CD4-positive, alpha-beta memory T cell (primary cell): ENCODE results near the gene CNDP1. TPM values are rescaled to one million over a fixed set of nuclear protein-coding genes. Genes with fewer than 3 reads are reported as not detected.

ENCODE experiments used
- CTCF ChIA-PET: fragments of 350-600 bp; sonication (Branson Sonifier 250); formaldehyde crosslinking; loops from one replicate; lab custom pipeline; 2021; ENCODE audit warnings: inconsistent platforms; ENCODE audit not compliant: partially characterized antibody; lab: Charles Lee
- POLR2A ChIA-PET: fragments of 350-600 bp; sonication (Branson Sonifier 250); formaldehyde crosslinking; loops from one replicate; lab custom pipeline; 2021; ENCODE audit not compliant: partially characterized antibody; lab: Charles Lee
- DNase-seq, 5 donors: peaks; one replicate each; pipeline versions ENCODE4 v3.0.0 to v3.0.0-alpha.2; 2020 to 2022; ENCODE audit warnings: mixed read lengths in 1 of 5
- H3K27ac ChIP-seq: one replicate; pipeline ENCODE4 v1.7.0; 2013; ENCODE audit warnings: low read depth, low read length
- H3K27me3 ChIP-seq: 2 replicates; pipeline ENCODE4 v1.7.0; 2013; ENCODE audit warnings: mild to moderate bottlenecking, low read length, moderate library complexity; ENCODE audit not compliant: insufficient read depth
- H3K36me3 ChIP-seq: 2 replicates; pipeline ENCODE4 v1.7.0; 2013; ENCODE audit warnings: mild to moderate bottlenecking, low read length, moderate library complexity; ENCODE audit not compliant: insufficient read depth
- H3K4me1 ChIP-seq: 2 replicates; pipeline ENCODE4 v1.7.0; 2013; ENCODE audit warnings: mild to moderate bottlenecking, low read length, moderate library complexity; ENCODE audit not compliant: insufficient read depth
- H3K4me3 ChIP-seq, 2 donors: one replicate each; pipeline ENCODE4 v1.7.0; 2013; ENCODE audit warnings: low read length in 2 of 2, mild to moderate bottlenecking in 1 of 2
- H3K9me3 ChIP-seq, 2 donors: one replicate each; pipeline ENCODE4 v1.7.0; 2013; ENCODE audit warnings: low read length in 2 of 2, control low read depth in 1 of 2; ENCODE audit not compliant: control insufficient read depth in 1 of 2
- H3K27ac Mint-ChIP-seq, 7 donors: one replicate each; pipeline ENCODE4 v1.8.0; 2020 to 2021; ENCODE audit warnings: mixed read lengths in 7 of 7, mild to moderate bottlenecking in 6 of 7, inconsistent platforms in 3 of 7, moderate library complexity in 3 of 7
- H3K27me3 Mint-ChIP-seq, 2 donors: one replicate each; pipeline ENCODE4 v1.8.0; 2020 to 2021; ENCODE audit warnings: mixed read lengths in 2 of 2
- H3K36me3 Mint-ChIP-seq, 2 donors: one replicate each; pipeline ENCODE4 v1.8.0; 2020 to 2021; ENCODE audit warnings: mixed read lengths in 2 of 2, inconsistent platforms in 1 of 2, mild to moderate bottlenecking in 1 of 2
- H3K4me1 Mint-ChIP-seq, 4 donors: one replicate each; pipeline ENCODE4 v1.8.0; 2020 to 2021; ENCODE audit warnings: mixed read lengths in 4 of 4, mild to moderate bottlenecking in 1 of 4
- H3K4me3 Mint-ChIP-seq, 8 donors: one replicate each; pipeline ENCODE4 v1.8.0; 2020 to 2021; ENCODE audit warnings: mixed read lengths in 8 of 8, mild to moderate bottlenecking in 7 of 8, moderate library complexity in 6 of 8, inconsistent platforms in 3 of 8
- H3K9me3 Mint-ChIP-seq, 8 donors: one replicate each; pipeline ENCODE4 v1.8.0; 2020 to 2021; ENCODE audit warnings: mixed read lengths in 8 of 8, mild to moderate bottlenecking in 5 of 8, inconsistent platforms in 3 of 8, moderate library complexity in 1 of 8
- intact Hi-C: fragments of 100-400 bp; cut with micrococcal nuclease; formaldehyde crosslinking; loops from one replicate; pipeline ENCODE4 v1.15.1; 2023
- polyA plus RNA-seq, 2 donors: library from polyadenylated mRNA; unstranded; fragments of 300-500 nt; fragmentation: Illumina TruSeq; gene quantifications; one replicate each; pipeline ENCODE4 v1.2.3, GENCODE V29; 2021
- total RNA-seq, 2 experiments: library from RNA; stranded (reverse); gene quantifications; one replicate each; pipeline ENCODE4 v1.2.3, GENCODE V29; 2021

The CNDP1 gene
- total and polyA plus RNA-seq, 4 experiments from 2014 or later: not detected

DNA sequence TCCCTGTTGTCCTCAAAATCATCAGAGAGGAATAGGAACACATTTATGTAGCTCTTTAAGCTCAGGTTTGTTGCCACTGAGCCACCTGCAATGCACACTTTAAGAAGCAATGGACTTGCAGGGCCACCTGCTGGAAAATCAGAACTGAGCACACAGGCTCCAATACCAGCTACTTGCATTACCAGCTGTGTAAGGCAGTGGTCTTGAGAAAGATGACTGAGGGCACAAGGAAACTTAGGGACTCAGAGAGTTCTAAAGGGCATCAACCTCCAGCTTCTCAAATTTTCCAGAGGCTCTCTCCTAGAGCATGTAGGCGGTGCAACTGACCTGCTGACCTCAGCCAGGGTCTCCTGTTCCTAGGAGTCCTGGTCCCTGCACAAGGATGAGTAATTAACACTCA lies 40.6 kb upstream of the CNDP1 start:
- Mint-ChIP-seq H3K27ac (peak overlapping the region; percentile 73 to 93 (median 87)), H3K4me3 (peak overlapping the region in 3 of 8 donors; percentile 19 to 50 (median 47)), H3K4me1 (peaks cover 16 to 36% (median 25%) of the 10 kb centered on the region in 4 donors), H3K36me3 (peaks cover 0 to 4% of the 10 kb centered on the region in 2 donors), H3K9me3 (peaks cover 0 to 5% (median 0%) of the 10 kb centered on the region in 8 donors), H3K27me3 (no peaks in the 10 kb centered on the region)
- CTCF ChIA-PET: interaction anchor here (0.6 to 12.7 kb wide), 41 partner anchors 9 to 1480 kb away, joined by 3 to 422 read pairs (median 5); no protein-coding TSS in a partner anchor
- Histone ChIP-seq H3K27me3 (no peaks in the 10 kb centered on the region), H3K36me3 (no peaks in the 10 kb centered on the region), H3K4me3 (no peak overlapping the region), H3K27ac (no peak overlapping the region), H3K9me3 (no peaks in the 10 kb centered on the region), H3K4me1 (peaks cover 21% of the 10 kb centered on the region)
- POLR2A ChIA-PET: interaction anchor here (0.8 to 3.9 kb wide), 8 partner anchors 9 to 183 kb away, joined by 3 to 36 read pairs (median 5); partner anchors contain the start of gene ZNF407
- peak; percentile 71 to 80 (median 77) for DNase-seq
- intact Hi-C loops: loop anchor here (1.0 kb wide), 4 partner anchors 59 to 297 kb away; no protein-coding TSS in a partner anchor

DNA sequence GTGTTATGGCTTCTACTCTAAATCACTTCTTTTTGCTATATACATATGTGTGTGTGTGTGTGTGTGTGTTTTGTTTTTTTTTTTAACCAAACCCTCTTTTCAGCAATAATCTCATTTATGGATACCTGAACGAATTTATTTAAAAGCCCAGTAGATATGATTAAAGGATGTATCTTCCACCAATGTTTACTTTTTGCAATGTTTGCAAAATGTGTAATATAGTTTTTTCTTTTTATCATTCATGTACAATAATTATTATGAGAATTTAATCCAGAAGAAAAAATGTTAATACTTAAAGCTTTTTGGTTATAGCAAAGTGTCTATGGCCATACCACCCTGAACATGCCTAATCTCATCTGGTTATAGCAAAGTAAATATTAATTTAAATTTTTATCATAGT lies 39.8 kb upstream of the CNDP1 start:
- DNase-seq: no peak
- peak overlapping the region in 6 of 8 donors; percentile 26 to 71 (median 48) for H3K4me3 Mint-ChIP-seq
- H3K27ac Mint-ChIP-seq: peak overlapping the region in 6 of 7 donors; percentile 73 to 93 (median 87)
- CTCF ChIA-PET: interaction anchor here (1.2 to 12.7 kb wide), 7 partner anchors 11 to 304 kb away, joined by 3 to 422 read pairs (median 46); no protein-coding TSS in a partner anchor
- H3K9me3 ChIP-seq: no peaks in the 10 kb centered on the region
- intact Hi-C loops: no loop called here
- no peaks in the 10 kb centered on the region for H3K36me3 ChIP-seq
- H3K27ac ChIP-seq: no peak overlapping the region
- no peaks in the 10 kb centered on the region for H3K27me3 Mint-ChIP-seq
- POLR2A ChIA-PET: interaction anchor here (2.5 to 3.9 kb wide), 3 partner anchors 116 to 141 kb away, joined by 11 to 36 read pairs (median 32); no protein-coding TSS in a partner anchor
- no peaks in the 10 kb centered on the region for H3K27me3 ChIP-seq
- peaks cover 0 to 10% of the 10 kb centered on the region in 2 donors for H3K36me3 Mint-ChIP-seq
- H3K9me3 Mint-ChIP-seq: peaks cover 0 to 5% (median 0%) of the 10 kb centered on the region in 8 donors
- peaks cover 25% of the 10 kb centered on the region for H3K4me1 ChIP-seq
- H3K4me3 ChIP-seq: no peak overlapping the region
- H3K4me1 Mint-ChIP-seq: peaks cover 21 to 44% (median 32%) of the 10 kb centered on the region in 4 donors

DNA sequence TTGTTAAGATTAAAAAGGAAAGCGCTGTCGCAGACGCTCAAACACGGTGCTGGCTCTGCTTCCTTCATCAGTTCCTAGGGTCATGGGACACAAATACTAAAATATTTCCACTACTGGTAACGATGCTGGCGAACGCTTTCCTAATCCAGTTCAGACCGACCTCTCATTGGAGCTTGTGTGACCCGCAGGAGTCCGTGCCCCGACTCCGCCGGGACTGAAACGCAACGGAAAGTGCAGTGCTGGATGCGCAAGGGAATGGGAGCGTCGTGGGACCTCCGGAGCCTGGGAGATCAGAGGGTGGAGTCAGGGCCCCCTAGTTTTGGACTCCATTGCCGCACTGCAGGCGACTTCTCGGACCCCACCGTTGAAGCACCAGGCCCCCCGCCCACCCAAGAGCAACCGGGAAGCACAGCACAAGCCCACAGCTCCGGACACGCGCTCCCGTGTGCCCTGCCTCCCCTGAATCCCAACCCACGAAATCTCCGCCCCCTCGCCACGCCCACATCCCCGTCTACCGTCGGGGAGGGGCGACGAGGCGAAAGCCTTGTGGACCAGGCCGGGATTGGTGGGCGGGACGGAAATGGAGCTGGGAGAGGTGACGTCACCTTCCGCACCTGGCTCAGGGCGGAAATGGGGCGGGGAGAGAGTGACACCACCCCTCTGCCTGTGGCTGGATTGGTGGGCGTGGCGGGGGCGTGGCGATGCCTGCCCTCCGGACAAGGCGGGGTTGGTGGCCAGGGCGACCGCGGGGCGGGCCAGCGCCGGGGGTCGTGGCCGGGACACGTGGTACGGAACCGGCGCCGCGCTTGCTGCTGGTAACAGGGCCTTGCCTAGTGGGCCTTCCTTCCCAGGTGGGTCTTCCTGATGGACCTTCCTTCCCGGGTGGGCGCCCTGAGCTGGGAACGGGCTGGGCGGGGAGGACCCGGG lies 38.5 kb upstream of the CNDP1 start, which contains the start of gene CNDP2:
Gene CNDP2, plus strand, starts transcription at position 783 of the 927 bp plus-strand sequence. CDS start 3,611 bp downstream, outside the sequence.
- Mint-ChIP-seq H3K9me3 (peaks cover 0 to 5% (median 0%) of the 10 kb centered on the region in 8 donors), H3K4me3 (peak within 1 kb of the TSS; percentile 94 to 99 (median 96)), H3K27me3 (no peaks in the 10 kb centered on the region), H3K4me1 (peaks cover 31 to 58% (median 41%) of the 10 kb centered on the region in 4 donors), H3K27ac (peak within 1 kb of the TSS; percentile 90 to 99 (median 99)), H3K36me3 (peaks cover 6 to 18% of the 10 kb centered on the region in 2 donors)
- intact Hi-C loops: loop anchor here (1.0 to 5.0 kb wide), 5 partner anchors 123 to 713 kb away; partner anchors contain the start of genes PTGR3 and TIMM21
- Histone ChIP-seq H3K27ac (peak within 1 kb of the TSS; percentile 92), H3K36me3 (no peaks in the 10 kb centered on the region), H3K4me3 (peak within 1 kb of the TSS; percentile 61 to 82), H3K4me1 (peaks cover 37% of the 10 kb centered on the region), H3K9me3 (no peaks in the 10 kb centered on the region), H3K27me3 (no peaks in the 10 kb centered on the region)
- CTCF ChIA-PET: interaction anchor here (1.2 to 12.7 kb wide), 9 partner anchors 55 to 305 kb away, joined by 3 to 422 read pairs (median 5); no protein-coding TSS in a partner anchor
- DNase-seq: peak; percentile 96 to 97 (median 96)
- POLR2A ChIA-PET: interaction anchor here (0.7 to 3.9 kb wide), 9 partner anchors 9 to 413 kb away, joined by 3 to 36 read pairs (median 4); partner anchors contain the start of gene ZNF407

DNA sequence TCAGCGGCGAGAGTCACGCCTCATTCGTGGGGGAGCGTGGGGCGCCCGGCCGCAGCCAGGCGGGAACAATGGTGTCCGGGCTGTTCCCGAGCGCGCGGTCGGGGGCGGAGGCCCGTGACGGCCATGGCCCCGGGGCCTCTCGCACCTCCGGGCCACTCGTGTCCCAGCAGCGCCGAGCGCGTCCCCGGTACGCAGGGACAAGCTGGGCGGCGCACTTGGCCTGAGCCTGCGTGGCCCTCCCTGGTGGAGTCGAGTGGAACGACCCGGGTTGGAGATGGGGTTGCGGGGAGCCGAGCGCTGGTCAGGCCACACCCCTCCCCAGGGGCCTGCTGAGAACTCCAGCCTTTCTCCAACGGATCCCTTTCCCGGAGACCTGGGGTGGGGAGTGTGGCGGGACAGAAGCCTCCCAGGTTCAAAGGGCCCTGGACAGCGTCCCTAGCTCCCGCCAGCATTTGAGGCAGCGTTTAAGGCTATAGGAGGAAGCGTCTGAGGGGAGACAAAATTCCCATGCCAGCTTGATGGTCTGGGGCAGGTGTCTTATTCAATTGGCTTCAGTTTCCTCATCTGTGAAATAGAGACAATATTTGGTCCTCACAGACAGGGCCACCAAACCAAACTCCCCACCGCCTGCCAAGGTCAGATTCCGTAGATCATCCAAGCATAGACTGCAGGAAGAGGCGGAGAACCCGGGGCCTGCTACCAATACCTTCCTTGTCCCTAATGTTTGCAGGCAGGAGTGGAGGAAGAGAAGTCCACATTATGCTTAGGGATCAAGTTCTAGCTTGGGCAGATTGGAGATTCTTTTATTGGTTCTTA lies 37.6 kb upstream of the CNDP1 start:
- Mint-ChIP-seq H3K4me1 (peaks cover 36 to 65% (median 46%) of the 10 kb centered on the region in 4 donors), H3K27ac (peak overlapping the region; percentile 90 to 99 (median 99)), H3K4me3 (peak overlapping the region; percentile 94 to 99 (median 96)), H3K27me3 (no peaks in the 10 kb centered on the region), H3K9me3 (peaks cover 0 to 5% (median 0%) of the 10 kb centered on the region in 8 donors), H3K36me3 (peaks cover 12 to 25% of the 10 kb centered on the region in 2 donors)
- ChIA-PET POLR2A (interaction anchor here (1.1 to 3.9 kb wide), 8 partner anchors 8 to 414 kb away, joined by 3 to 36 read pairs (median 8); partner anchors contain the start of gene ZNF407), CTCF (interaction anchor here (1.5 to 12.7 kb wide), 5 partner anchors 54 to 298 kb away, joined by 5 to 422 read pairs (median 58); no protein-coding TSS in a partner anchor)
- peaks cover 44% of the 10 kb centered on the region for H3K4me1 ChIP-seq
- H3K9me3 ChIP-seq: no peaks in the 10 kb centered on the region
- H3K4me3 ChIP-seq: peak overlapping the region; percentile 53 to 82
- intact Hi-C loops: loop anchor here (1.0 to 5.0 kb wide), 5 partner anchors 123 to 712 kb away; partner anchors contain the start of genes PTGR3 and TIMM21
- peak in 1 of 5 donors; percentile 56 for DNase-seq
- H3K27me3 ChIP-seq: no peaks in the 10 kb centered on the region
- peaks cover 8% of the 10 kb centered on the region for H3K36me3 ChIP-seq
- H3K27ac ChIP-seq: peak overlapping the region; percentile 92

DNA sequence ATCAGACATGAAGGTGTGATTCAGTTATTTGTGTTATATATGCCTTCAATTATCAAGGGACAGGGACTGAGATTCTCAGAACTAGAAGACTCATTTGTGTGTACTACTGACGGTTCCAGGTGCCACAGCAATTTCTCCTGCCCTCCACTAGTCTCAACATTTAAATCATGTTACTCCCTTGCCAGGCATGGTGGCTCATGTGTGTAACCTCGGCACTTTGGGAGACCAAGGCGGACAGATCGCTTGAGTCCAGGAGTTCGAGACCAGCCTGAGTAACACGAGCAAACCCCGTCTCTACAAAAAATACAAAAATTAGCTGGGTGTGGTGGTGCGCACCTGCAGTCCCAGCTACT lies 37.0 kb upstream of the CNDP1 start:
- H3K27me3 Mint-ChIP-seq: no peaks in the 10 kb centered on the region
- ChIA-PET CTCF (interaction anchor here (7.8 to 12.7 kb wide), 2 partner anchors 123 to 146 kb away, joined by 124 to 422 read pairs; no protein-coding TSS in a partner anchor), POLR2A (interaction anchor here (1.3 to 2.7 kb wide), 3 partner anchors 8 to 123 kb away, joined by 4 to 35 read pairs (median 32); partner anchors contain the start of gene ZNF407)
- peak overlapping the region; percentile 78 to 96 (median 83) for H3K4me3 Mint-ChIP-seq
- H3K9me3 ChIP-seq: no peaks in the 10 kb centered on the region
- no peaks in the 10 kb centered on the region for H3K27me3 ChIP-seq
- H3K36me3 Mint-ChIP-seq: peaks cover 16 to 29% of the 10 kb centered on the region in 2 donors
- H3K4me3 ChIP-seq: peak overlapping the region; percentile 53 to 82
- intact Hi-C loops: loop anchor here (2.0 to 5.0 kb wide), 3 partner anchors 415 to 712 kb away; partner anchors contain the start of gene PTGR3
- H3K9me3 Mint-ChIP-seq: peaks cover 0 to 3% (median 0%) of the 10 kb centered on the region in 8 donors
- DNase-seq: no peak
- H3K4me1 Mint-ChIP-seq: peaks cover 36 to 68% (median 46%) of the 10 kb centered on the region in 4 donors
- H3K4me1 ChIP-seq: peaks cover 44% of the 10 kb centered on the region
- peak overlapping the region; percentile 92 for H3K27ac ChIP-seq
- H3K27ac Mint-ChIP-seq: peak overlapping the region; percentile 83 to 99 (median 90)
- peaks cover 11% of the 10 kb centered on the region for H3K36me3 ChIP-seq
